Left cardiac atrium (tissue), 4 donors: ENCODE measurements around the gene MCM8. TPM values are rescaled to one million over a fixed set of nuclear protein-coding genes. Genes with fewer than 3 reads are reported as not detected.
A peak's percentile ranks its signal among the peaks of the same experiment; 100 is the strongest.

ENCODE experiments used
- ATAC-seq, 2 donors: fragments of 200-7000 bp; cut with Tn5 transposase; one replicate each; pipeline ENCODE4 v1.9.1; 2020; ENCODE audit warnings: mild to moderate bottlenecking in 2 of 2, moderate library complexity in 2 of 2
- DNase-seq: peaks from one replicate; pipeline ENCODE4 v3.0.0-alpha.2; 2020
- intact Hi-C, 2 donors: fragments of 100-400 bp; cut with DNase I; formaldehyde crosslinking; loops; one replicate each; pipeline versions ENCODE4 v1.14.1 to v1.15.1; 2022 to 2023
- total RNA-seq, 2 donors: library from RNA; stranded (reverse); fragmentation: NEBNext Ultra II Directional; extraction: Animal tissue kit (Norgen Biotek cat#: 25700); gene quantifications; one replicate each; pipeline ENCODE4 v1.2.1, GENCODE V29; 2021
- donor health status: DM: no; HTN: yes; CAD: no.
- donor health status: DM: no; HTN: yes; CAD: no; lungs with severe emphysema.
- donor health status: DM: yes; HTN: yes; CAD: no.
- donor health status: Dilated cardiomyopathy.

Gene MCM8
- total RNA-seq, 2 donors from 2014 or later = 6.8 to 7.2 TPM

DNA sequence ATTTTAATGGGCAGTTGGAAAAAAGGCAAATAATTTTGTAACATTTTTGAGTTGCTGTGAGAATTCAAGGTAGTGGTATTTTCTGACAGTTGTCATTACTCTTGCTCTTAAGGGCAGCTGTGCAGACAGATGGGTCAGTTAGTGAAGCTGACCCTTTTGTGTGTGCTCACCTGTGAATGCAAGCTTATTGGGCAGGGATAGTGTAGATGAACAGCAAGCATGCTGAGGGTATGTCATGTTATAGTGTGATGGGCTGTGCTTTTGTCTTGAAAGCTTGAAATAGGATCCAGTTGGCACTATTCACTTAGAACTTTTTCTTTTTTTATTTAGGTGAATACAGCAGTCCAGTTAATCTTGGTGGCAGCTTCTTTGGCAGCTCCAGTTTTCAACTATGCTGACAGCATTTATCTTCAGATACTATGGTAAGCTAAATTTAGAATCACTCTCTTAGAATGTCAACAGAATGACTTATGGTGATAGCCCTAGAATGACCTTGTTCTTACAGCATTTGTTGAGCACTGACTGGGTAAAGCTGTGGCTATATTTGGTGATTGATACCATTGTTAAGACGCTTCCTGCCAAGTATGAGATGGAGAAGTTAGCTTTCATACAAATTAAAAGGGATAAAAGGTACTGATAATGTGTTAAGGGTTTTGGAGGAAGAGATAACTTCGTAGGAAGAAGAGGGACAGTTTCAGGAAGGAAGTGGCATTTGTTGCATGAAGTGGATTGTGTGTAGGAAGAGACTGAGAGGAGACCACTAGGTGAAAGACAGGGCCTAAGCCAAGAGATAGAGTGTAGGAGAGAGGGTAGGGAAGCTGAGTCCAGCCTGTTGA lies 83.9 kb downstream of the MCM8 start:
- intact Hi-C loops = loop anchor here in 1 of 2 donors (5.0 kb wide), 1 partner anchor 43 kb away; no protein-coding TSS in a partner anchor
- no peak for DNase-seq
- ATAC-seq = peak; percentile 71 to 85

DNA sequence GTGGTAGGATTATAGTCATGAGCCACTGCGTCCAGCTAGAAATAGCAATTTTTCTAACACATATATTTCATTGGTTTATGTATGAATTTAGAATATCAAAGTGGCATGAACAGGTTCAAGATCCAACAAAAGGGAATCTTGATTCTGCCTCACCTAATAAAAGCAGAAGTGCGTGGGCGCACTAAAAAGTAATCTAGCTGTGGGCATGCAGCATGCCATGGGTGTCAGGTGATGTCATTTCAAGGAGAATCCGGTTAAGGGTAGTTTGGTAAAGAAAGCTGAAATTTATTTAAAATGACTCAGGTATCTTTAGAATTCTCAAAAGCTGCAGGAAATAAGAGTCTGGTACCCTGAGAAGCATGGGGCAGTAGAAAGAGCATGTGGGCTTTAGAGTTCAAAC lies 85.8 kb downstream of the MCM8 start:
- no peak for DNase-seq
- ATAC-seq = no peak
- intact Hi-C loops = no loop called here

DNA sequence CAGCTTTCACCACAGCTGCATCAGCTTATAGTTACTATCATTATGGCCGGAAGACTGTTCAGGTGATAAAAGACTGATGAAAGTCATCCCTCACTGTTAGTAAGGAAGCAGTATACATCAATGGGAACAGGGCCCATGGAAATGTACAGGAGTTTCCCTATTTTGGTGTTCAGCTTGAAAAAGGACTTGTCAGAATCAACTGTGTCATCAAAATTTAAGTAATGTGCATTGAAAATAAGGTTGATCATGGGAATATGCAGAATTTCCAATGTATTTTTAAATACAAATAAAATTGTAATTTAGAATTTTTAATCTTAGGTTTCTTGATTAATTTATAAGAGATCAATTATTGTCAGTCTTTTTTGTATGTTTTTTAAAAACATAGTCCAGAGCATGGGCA lies 86.6 kb downstream of the MCM8 start:
- DNase-seq (no peak), ATAC-seq (no peak)
- intact Hi-C loops = no loop called here

DNA sequence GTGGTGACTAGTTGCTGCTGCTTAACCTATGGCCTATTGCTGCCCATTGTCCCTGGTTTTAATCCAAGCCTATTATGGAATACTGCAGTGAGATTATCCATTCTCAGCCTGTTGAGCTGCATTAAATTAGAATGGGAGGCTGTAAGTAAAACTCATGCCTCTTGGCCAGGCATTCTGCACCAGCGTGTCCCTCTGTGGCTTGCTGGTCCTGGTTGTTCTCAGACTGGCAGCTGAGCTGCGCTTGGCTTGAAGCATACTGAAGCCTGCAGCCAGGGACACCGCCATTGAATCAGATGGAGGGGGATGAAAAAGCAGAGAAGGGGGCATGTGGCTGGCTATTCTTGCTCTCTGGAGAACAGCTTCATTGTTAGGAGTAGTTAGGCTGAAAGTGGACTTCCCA lies 87.8 kb downstream of the MCM8 start:
- ATAC-seq (peak in 1 of 2 donors; percentile 43), DNase-seq (no peak)
- intact Hi-C loops = no loop called here

DNA sequence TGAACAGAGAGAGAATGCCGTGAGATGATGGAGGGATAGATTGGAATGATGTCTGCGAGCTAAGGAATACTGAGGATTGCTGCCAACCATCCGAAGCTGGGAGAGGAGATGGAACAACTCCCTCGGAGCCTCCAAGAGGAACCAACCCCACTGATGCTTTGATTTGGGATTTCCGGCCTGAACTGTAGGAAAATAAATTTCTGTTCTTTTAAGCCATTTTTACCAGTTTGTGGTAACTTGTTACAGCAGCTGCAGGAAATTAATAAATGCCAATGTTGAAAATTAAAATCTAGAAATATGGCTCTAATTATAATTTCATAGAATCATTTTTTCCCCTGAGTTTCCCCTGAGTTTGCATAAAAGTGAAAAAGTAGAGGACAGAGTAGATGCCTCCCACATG lies 89.3 kb downstream of the MCM8 start:
- intact Hi-C loops = no loop called here
- no peak for DNase-seq
- ATAC-seq = no peak

DNA sequence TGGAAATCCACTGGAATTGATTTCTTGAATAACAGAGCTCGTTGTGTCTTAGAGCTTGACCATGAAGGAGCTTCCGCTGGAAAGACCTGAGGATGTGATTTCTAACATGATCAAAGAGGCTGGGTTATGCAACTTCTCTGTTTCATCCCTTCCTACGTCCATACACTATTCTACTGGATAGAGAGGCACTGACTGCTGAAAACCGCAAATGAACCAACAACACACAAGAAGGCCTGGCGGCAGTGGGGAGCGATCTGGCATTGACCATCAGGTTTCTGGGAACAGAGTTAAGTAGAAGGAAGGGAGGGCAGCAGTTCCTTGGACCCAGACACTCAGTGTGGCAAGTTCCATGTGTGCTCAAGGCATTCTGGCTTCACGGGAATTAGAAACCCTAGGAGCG lies 90.1 kb downstream of the MCM8 start:
- peak in 1 of 2 donors; percentile 44 for ATAC-seq
- intact Hi-C loops = no loop called here

DNA sequence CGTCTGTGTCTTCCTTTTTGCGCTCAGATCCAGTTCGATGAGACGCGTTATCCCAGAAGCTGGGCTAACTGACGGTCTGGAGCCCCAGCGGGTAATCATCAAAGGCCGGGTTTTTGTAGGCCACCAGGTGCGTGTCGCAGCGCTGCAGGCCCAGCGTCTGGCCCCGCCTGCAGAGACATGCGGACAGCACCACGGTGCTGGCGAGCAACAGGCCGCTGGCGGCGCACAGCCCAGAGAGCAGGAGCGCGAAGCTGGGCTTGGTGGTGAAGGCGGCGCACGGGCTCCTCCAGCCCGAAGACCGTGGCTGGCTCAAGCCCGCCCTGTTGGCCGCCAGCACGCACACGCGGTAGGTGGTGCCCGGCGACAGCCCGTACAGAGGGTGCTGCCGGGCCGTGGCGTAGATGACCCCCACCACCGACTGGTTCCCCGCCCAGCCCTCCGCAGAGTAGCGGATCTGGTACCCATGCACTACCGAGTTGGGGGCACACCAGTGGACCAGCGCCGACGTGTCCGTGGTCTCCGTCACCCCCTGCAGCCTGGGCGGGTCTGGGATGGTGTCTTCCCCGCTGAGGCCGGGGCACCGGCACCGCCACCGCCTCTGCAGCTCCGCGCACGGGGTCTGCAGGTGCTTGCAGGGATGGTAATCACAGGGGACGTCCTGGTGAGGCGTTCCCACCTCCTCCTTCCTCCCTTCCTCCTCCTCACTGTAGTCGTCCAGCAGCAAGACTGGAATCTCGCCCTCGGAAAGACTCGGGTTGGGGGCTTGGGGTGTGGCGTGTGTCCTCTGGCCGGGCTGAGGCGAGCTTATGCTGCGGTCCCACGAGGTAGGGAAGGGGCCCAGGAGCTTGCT lies 90.7 kb downstream of the MCM8 start:
- DNase-seq (no peak), ATAC-seq (peak in 1 of 2 donors; percentile 35)
- intact Hi-C loops = no loop called here

More for the DNA sequence above, 90.1 kb downstream of the MCM8 start:
- DNase-seq = no peak

DNA sequence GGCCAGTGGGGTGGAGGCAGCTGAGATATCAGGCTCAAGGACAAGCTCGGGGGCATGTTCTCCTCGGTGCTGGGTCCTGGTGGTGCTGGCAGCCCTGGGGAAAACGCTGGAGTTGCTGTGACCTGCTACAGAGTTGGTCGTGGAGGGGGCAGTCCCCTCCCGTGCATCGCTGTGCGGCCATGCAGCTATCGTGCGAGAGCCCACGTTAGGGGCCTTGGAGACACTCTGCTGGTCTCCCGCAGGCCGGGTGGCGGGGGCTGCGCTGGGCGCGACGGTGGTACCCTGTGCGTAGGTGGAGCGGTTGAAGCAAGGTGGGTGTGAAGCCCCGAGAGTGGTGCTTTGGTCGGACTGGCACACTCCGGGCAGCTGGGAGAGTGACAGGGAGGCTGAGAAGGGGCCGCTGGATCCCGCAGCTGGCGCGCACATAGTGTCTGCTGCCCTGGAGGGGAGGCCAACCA lies 91.4 kb downstream of the MCM8 start:
- peak in 1 of 2 donors; percentile 8 for ATAC-seq
- intact Hi-C loops = no loop called here

DNA sequence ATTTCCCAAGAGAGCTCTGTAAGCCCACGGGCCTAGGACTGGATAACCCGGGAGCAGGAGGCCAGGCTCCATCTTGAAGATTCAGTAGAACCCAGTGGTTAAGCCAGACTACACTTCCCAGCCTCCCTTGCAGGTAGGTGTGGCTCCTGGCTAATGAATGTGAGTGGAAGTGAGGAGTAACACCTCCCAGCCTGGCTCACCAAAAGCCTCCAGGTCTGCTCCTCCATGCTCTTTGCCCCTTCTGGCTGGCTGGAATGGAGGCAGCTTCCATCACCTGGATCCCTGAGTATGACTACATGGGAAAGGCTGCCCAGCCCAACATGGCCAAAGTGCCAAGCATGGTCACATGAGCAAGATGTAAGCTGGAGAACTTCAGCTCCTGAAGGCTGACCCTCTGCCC lies 93.7 kb downstream of the MCM8 start:
- DNase-seq = no peak
- intact Hi-C loops = no loop called here
- peak in 1 of 2 donors; percentile 11 for ATAC-seq

More for the DNA sequence above, 91.4 kb downstream of the MCM8 start:
- DNase-seq = no peak

DNA sequence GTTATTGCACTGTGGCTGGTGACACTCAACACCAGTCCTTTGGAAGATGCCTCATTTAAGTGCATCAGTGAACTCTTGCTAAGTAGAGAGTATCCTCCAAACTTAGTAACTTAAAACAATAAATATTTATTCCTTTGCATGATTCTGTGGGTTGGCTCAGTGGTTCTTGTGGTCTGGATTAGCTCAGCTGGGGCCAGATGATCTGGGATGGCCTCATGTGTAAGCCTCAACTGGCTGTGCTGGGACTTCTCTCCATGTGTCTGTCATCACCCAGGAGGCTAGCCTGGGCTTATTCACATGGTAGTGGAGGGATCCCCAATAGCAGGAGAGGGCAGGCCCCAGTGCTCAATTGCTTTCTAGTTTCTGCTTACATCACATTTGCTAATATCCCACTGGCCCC lies 95.1 kb downstream of the MCM8 start:
- ATAC-seq = no peak
- DNase-seq = no peak
- intact Hi-C loops = no loop called here

DNA sequence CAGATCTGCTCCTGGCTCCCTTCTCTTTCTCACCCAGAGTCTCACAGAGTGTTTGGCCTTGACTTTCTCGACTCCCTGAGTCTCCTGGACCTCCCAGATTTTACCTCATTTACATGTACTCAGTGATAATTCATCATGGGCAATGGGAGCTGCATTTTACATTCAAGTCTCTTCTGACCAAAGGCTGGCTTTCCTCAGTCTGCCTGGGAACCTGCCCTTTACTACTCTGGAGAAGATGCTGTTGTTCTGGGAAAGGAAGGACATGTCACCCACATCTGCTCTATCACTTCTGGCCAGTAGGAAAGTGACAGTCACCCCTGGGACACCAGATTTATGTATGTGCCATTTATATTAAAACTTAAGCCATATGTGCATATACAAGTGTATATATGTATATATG lies 96.0 kb downstream of the MCM8 start:
- intact Hi-C loops = no loop called here
- ATAC-seq = no peak
- DNase-seq = no peak

DNA sequence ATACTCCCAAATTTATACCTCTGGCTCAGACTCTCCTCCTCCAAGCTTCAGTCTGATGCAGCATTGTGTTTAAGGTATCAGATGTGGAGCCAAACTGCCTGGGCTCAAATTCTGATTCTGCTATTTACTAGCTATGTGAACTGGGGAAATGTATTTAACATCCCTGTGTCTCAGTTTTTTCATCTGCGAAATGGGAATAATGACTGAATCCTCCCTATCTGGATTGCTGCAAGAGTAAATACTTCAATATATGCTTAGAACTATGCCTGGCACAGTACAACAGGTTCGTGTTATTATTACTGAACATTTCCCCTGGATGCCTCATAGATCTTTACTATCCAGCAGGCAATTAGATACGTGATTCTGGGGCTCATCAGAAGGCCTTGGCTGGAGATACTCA lies 97.9 kb downstream of the MCM8 start:
- ATAC-seq = no peak
- intact Hi-C loops = no loop called here
- no peak for DNase-seq

Other genes with a start within 250 kb of the MCM8 start
- gene SHLD1, start 200.3 kb upstream of the MCM8 start, total RNA-seq = 1 to 10 TPM; 8.9 to 9.3 TPM
- 100 to 1,000 TPM in 1 of 2 donors, 10 to 100 TPM in 1; 50.1 to 229 TPM for gene CHGB, start 39.1 kb upstream of the MCM8 start, total RNA-seq
- gene TRMT6, start 119 bp upstream of the MCM8 start, total RNA-seq = 10 to 100 TPM in 1 of 2 donors, 1 to 10 TPM in 1; 7.3 to 13.8 TPM
- 10 to 100 TPM; 73.9 to 83.5 TPM for gene CRLS1, start 55.5 kb downstream of the MCM8 start, total RNA-seq
- gene LRRN4, start 103.4 kb downstream of the MCM8 start, total RNA-seq = 1 to 10 TPM; 3.6 to 3.7 TPM
- gene FERMT1, start 172.4 kb downstream of the MCM8 start, total RNA-seq = 1 to 10 TPM; 1.1 to 1.5 TPM